C4-2B (cell line): Measurements from ENCODE around the gene PEX14.

ENCODE experiments used
- ZFX ChIP-seq: fragments of 450-650 bp; IDR thresholded peaks from 2 replicates; pipeline ENCODE4 v1.6.1; 2017
- TF ChIP-seq, protein P1 (sequence below): fragments of 450-650 bp; conservative IDR thresholded peaks from 2 replicates; pipeline ENCODE4 v1.5.1; 2017; ENCODE audit warnings: mild to moderate bottlenecking

DNA sequence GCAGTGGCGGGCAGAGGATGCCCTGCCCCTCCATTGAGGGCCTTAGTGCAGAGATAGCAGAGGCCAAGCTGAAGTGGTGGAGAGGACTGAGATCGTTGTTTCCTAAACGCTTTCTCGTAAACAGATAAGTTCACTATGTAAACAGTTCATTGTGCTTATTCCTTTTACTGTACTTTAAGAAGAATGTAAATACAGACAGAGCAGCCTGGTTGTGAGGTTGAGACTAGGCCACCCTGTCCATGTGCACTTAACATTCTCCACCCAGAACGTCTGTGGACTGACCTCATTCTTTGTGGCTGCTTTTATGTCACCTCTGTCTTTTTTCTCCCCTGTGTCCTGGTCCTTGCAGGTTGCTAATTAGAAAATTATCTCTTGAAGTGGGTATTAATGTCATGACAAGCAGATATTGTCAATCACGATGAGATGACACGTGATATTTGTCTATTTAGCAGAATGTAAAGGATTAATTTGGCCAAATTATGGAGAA, 36.0 kb upstream of the PEX14 start:
- TF ChIP-seq, protein P1, sequence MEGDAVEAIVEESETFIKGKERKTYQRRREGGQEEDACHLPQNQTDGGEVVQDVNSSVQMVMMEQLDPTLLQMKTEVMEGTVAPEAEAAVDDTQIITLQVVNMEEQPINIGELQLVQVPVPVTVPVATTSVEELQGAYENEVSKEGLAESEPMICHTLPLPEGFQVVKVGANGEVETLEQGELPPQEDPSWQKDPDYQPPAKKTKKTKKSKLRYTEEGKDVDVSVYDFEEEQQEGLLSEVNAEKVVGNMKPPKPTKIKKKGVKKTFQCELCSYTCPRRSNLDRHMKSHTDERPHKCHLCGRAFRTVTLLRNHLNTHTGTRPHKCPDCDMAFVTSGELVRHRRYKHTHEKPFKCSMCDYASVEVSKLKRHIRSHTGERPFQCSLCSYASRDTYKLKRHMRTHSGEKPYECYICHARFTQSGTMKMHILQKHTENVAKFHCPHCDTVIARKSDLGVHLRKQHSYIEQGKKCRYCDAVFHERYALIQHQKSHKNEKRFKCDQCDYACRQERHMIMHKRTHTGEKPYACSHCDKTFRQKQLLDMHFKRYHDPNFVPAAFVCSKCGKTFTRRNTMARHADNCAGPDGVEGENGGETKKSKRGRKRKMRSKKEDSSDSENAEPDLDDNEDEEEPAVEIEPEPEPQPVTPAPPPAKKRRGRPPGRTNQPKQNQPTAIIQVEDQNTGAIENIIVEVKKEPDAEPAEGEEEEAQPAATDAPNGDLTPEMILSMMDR, result no peak
- no peak for TF ChIP-seq ZFX
